A549 (cell line): ENCODE measurements around the gene FAT1. TPM values are rescaled to one million over a fixed set of nuclear protein-coding genes. Genes with fewer than 3 reads are reported as not detected.

Source experiments
- ATAC-seq, 2 experiments: fragments of 200-7000 bp in 1 of 2; fragments of >200 bp in 1 of 2; cut with Nextera tagmentation in 1 of 2; cut with Tn5 transposase in 1 of 2; 3 replicates each; pipeline versions ENCODE4 v1.8.0 to v1.9.1; 2018 to 2020; ENCODE audit warnings: mild to moderate bottlenecking in 1 of 2, moderate library complexity in 1 of 2
- CTCF ChIA-PET: fragments of 300-600 bp; sonication (Branson Sonifier 250); formaldehyde crosslinking; extraction: SDS; loops from one replicate; lab custom pipeline; 2021; ENCODE audit warnings: antibody characterized with exemption, inconsistent platforms; lab: Yijun Ruan, JAX
- POLR2A ChIA-PET: fragments of 350-600 bp; formaldehyde crosslinking; extraction: SDS; loops from one replicate; lab custom pipeline; 2021; ENCODE audit warnings: antibody characterized with exemption, inconsistent platforms; lab: Yijun Ruan, JAX
- DNase-seq, 2 experiments: peaks; one replicate each; pipeline versions ENCODE4 v3.0.0 to v3.0.0-alpha.2; 2011 to 2016; ENCODE audit warnings: low read depth in 1 of 2, low spot score in 1 of 2
- FAIRE-seq: peaks from 2 replicates; lab custom pipeline; 2011; peaks lifted over from hg19 to GRCh38; lab: Jason Lieb, UNC
- H3K27ac ChIP-seq, 2 experiments: fragments of >200 bp; sonication (Bioruptor Twin); formaldehyde crosslinking; 3 replicates each; pipeline ENCODE4 v1.5.1; 2016 to 2017
- H3K4me1 ChIP-seq: fragments of >200 bp; sonication (Bioruptor Twin); formaldehyde crosslinking; 3 replicates; pipeline ENCODE4 v1.6.1; 2016
- H3K4me2 ChIP-seq: fragments of >200 bp; sonication (Bioruptor Twin); formaldehyde crosslinking; 3 replicates; pipeline ENCODE4 v1.6.1; 2016
- H3K4me3 ChIP-seq: fragments of >200 bp; sonication (Bioruptor Twin); formaldehyde crosslinking; 3 replicates; pipeline ENCODE4 v1.5.1; 2016
- H3K9me3 ChIP-seq: fragments of >200 bp; sonication (Bioruptor Twin); formaldehyde crosslinking; 3 replicates; pipeline ENCODE4 v1.6.1; 2016
- BCL3 ChIP-seq: fragments of >200 bp; sonication (Bioruptor Twin); formaldehyde crosslinking; IDR thresholded peaks from 3 replicates; pipeline ENCODE4 v1.6.1; 2016
- BHLHE40 ChIP-seq: IDR thresholded peaks from 2 replicates; pipeline ENCODE4 v1.6.1; 2012; ENCODE audit warnings: low read depth, low read length, inconsistent platforms
- CBX2 ChIP-seq: fragments of 200-600 bp; sonication (generic); IDR thresholded peaks from 2 replicates; pipeline ENCODE4 v1.6.1; 2016; ENCODE audit warnings: low read depth, mild to moderate bottlenecking, borderline replicate concordance
- CHD4 ChIP-seq: fragments of 200-600 bp; sonication (generic); IDR thresholded peaks from 2 replicates; pipeline ENCODE4 v1.6.1; 2016; ENCODE audit warnings: antibody characterized with exemption, mild to moderate bottlenecking, borderline replicate concordance
- E2F6 ChIP-seq: IDR thresholded peaks from 2 replicates; pipeline ENCODE4 v1.6.1; 2012; ENCODE audit warnings: low read depth, borderline replicate concordance
- EHF ChIP-seq: fragments of 250-450 bp; sonication (Bioruptor Pico); IDR thresholded peaks from 2 replicates; pipeline ENCODE4 v1.5.0; 2020; ENCODE audit warnings: mild to moderate bottlenecking
- EP300 ChIP-seq, 2 experiments: fragments of >200 bp; sonication (Bioruptor Twin); formaldehyde crosslinking; IDR thresholded peaks; 2 replicates in 1 of 2; 3 replicates in 1 of 2; pipeline ENCODE4 v1.6.1; 2016 to 2017
- FOSB ChIP-seq: fragments of 250-450 bp; sonication (Bioruptor Pico); IDR thresholded peaks from 2 replicates; pipeline ENCODE4 v1.5.0; 2020; ENCODE audit warnings: mild to moderate bottlenecking, moderate library complexity
- HES2 ChIP-seq: fragments of >200 bp; sonication (Bioruptor Twin); formaldehyde crosslinking; IDR thresholded peaks from 2 replicates; pipeline ENCODE4 v1.6.1; 2016
- HOXA7 ChIP-seq: fragments of 250-450 bp; sonication (Bioruptor Pico); IDR thresholded peaks from 2 replicates; pipeline ENCODE4 v1.5.0; 2020; ENCODE audit warnings: mild to moderate bottlenecking, moderate library complexity
- HOXB13 ChIP-seq: fragments of 250-450 bp; sonication (Bioruptor Pico); IDR thresholded peaks from 2 replicates; pipeline ENCODE4 v1.5.0; 2020; ENCODE audit warnings: low read depth, mild to moderate bottlenecking, moderate library complexity
- JUNB ChIP-seq: fragments of >200 bp; sonication (Bioruptor Twin); formaldehyde crosslinking; IDR thresholded peaks from 2 replicates; pipeline ENCODE4 v1.6.1; 2016
- MAFK ChIP-seq: fragments of 450-650 bp; IDR thresholded peaks from 2 replicates; pipeline ENCODE4 v1.6.1; 2014; ENCODE audit not compliant: partially characterized antibody
- MAZ ChIP-seq: fragments of 150-350 bp; IDR thresholded peaks from 2 replicates; pipeline ENCODE4 v1.6.1; 2014; ENCODE audit warnings: antibody characterized with exemption, low read depth, low read length, borderline replicate concordance
- MYC ChIP-seq: IDR thresholded peaks from 2 replicates; pipeline ENCODE4 v1.6.1; 2012; ENCODE audit warnings: mild to moderate bottlenecking, inconsistent platforms, low read length, improper control_type of control experiment, borderline replicate concordance
- NPAS2 ChIP-seq: fragments of 250-450 bp; sonication (Bioruptor Pico); IDR thresholded peaks from 2 replicates; pipeline ENCODE4 v1.8.0; 2022; ENCODE audit warnings: mild to moderate bottlenecking, moderate library complexity, borderline replicate concordance
- NR3C1 ChIP-seq: fragments of >200 bp; sonication (Bioruptor Twin); formaldehyde crosslinking; IDR thresholded peaks from 3 replicates; pipeline ENCODE4 v1.6.1; 2017
- POLR2A ChIP-seq: IDR thresholded peaks from 2 replicates; pipeline ENCODE4 v1.6.1; 2012; ENCODE audit warnings: mild to moderate bottlenecking, low read length
- RARB ChIP-seq: fragments of 250-450 bp; sonication (Bioruptor Pico); IDR thresholded peaks from 2 replicates; pipeline ENCODE4 v1.8.0; 2021; ENCODE audit warnings: mild to moderate bottlenecking, moderate library complexity
- RCOR1 ChIP-seq: fragments of 150-350 bp; IDR thresholded peaks from 2 replicates; pipeline ENCODE4 v1.6.1; 2014; ENCODE audit warnings: antibody characterized with exemption, low read length, low read depth
- RFX5 ChIP-seq: fragments of 450-650 bp; IDR thresholded peaks from 2 replicates; pipeline ENCODE4 v1.7.1; 2014; ENCODE audit warnings: antibody characterized with exemption, mild to moderate bottlenecking, moderate library complexity
- RNF2 ChIP-seq: fragments of 200-600 bp; sonication (generic); IDR thresholded peaks from 2 replicates; pipeline ENCODE4 v1.6.1; 2016; ENCODE audit warnings: low read depth, mild to moderate bottlenecking, antibody characterized with exemption, moderate library complexity, borderline replicate concordance
- SMC3 ChIP-seq: fragments of >200 bp; sonication (Bioruptor Twin); formaldehyde crosslinking; IDR thresholded peaks from 3 replicates; pipeline ENCODE4 v1.6.1; 2018; ENCODE audit warnings: inconsistent platforms
- USF2 ChIP-seq: fragments of 450-650 bp; IDR thresholded peaks from 2 replicates; pipeline ENCODE4 v1.6.1; 2014; ENCODE audit warnings: antibody characterized with exemption
- ZC3H11A ChIP-seq: fragments of 450-650 bp; IDR thresholded peaks from 2 replicates; pipeline ENCODE4 v1.6.1; 2014; ENCODE audit warnings: antibody characterized with exemption, mild to moderate bottlenecking
- ZSCAN20 ChIP-seq: fragments of 250-450 bp; sonication (Bioruptor Pico); IDR thresholded peaks from 2 replicates; pipeline ENCODE4 v1.8.0; 2022; ENCODE audit warnings: mild to moderate bottlenecking, moderate library complexity
- WGBS: methylation state at CpG from one replicate; pipeline ENCODE4 v1.1.6; 2017; ENCODE audit errors: missing lambda C conversion rate; 5-methylcytosine and 5-hydroxymethylcytosine counted together
- polyA plus RNA-seq, 4 experiments: library from polyadenylated mRNA; depleted of rRNA in 3 of 4; stranded (reverse); fragments of >200 nt; fragmentation: RNase III in 1 of 4; extraction: RNeasy Plus Mini Kit Qiagen cat#74134 plus additional on column Dnase treatment in 1 of 4; gene quantifications; 2 replicates in 3 of 4; 3 replicates in 1 of 4; pipeline ENCODE4 v1.2.3, GENCODE V29; 2011 to 2017

The FAT1 gene
- polyA plus RNA-seq, 2 of the 4 experiments (the other 2 are of a cell fraction) = 62.2 to 177 TPM

- H3K4me3 ChIP-seq = no peak overlapping the region
- CTCF ChIA-PET = interaction anchor here (1.3 to 1.5 kb wide), 2 partner anchors 18 to 38 kb away, joined by 3 to 5 read pairs; no protein-coding TSS in a partner anchor
- 93% methylated on average over 16 of the region's 16 CpGs for WGBS
- POLR2A ChIA-PET = no interaction called here
- no peak overlapping the region for H3K27ac ChIP-seq
- TF ChIP-seq HOXA7 (CRISPR knock-in tag) (no peak), SMC3 (no peak), BHLHE40 (no peak), FOSB (CRISPR knock-in tag) (no peak), MAFK (no peak), POLR2A (no peak), JUNB (no peak), MYC (no peak), RFX5 (no peak), CHD4 (no peak), NPAS2 (CRISPR knock-in tag) (no peak), HES2 (no peak), MAZ (no peak), USF2 (no peak), RCOR1 (no peak), HOXB13 (CRISPR knock-in tag) (no peak)
- no peak overlapping the region for H3K4me2 ChIP-seq
- FAIRE-seq (no peak), DNase-seq (no peak), ATAC-seq (no peak)
- H3K4me1 ChIP-seq = peaks cover 34% of the 10 kb centered on the region
- no peaks in the 10 kb centered on the region for H3K9me3 ChIP-seq
Measured at GRCh38 chr4:186707996-186708395, 15.7 kb downstream of the FAT1 start.

- H3K27ac ChIP-seq = no peak overlapping the region
- no peak overlapping the region for H3K4me2 ChIP-seq
- POLR2A ChIA-PET = no interaction called here
- TF ChIP-seq ZC3H11A (no peak), EHF (CRISPR knock-in tag) (no peak), ZSCAN20 (CRISPR knock-in tag) (no peak), MAZ (no peak), HOXA7 (CRISPR knock-in tag) (no peak), RARB (no peak), NPAS2 (CRISPR knock-in tag) (no peak), NR3C1 (no peak), HOXB13 (CRISPR knock-in tag) (no peak), BCL3 (no peak), CBX2 (no peak), EP300 (IDR thresholded peaks at IDR 0.05) (no peak)
- no peak for FAIRE-seq
- no peak for DNase-seq
- WGBS = 81% methylated on average over 6 of the region's 6 CpGs
- CTCF ChIA-PET = interaction anchor here (1.3 to 1.5 kb wide), 2 partner anchors 18 to 38 kb away, joined by 3 to 5 read pairs; no protein-coding TSS in a partner anchor
- no peaks in the 10 kb centered on the region for H3K9me3 ChIP-seq
- no peak for ATAC-seq
- peaks cover 34% of the 10 kb centered on the region for H3K4me1 ChIP-seq
- no peak overlapping the region for H3K4me3 ChIP-seq
Measured at GRCh38 chr4:186707574-186707973, 16.1 kb downstream of the FAT1 start.

- 72% methylated on average over 4 of the region's 4 CpGs for WGBS
- H3K4me2 ChIP-seq = no peak overlapping the region
- H3K9me3 ChIP-seq = no peaks in the 10 kb centered on the region
- no peak overlapping the region for H3K27ac ChIP-seq
- ChIA-PET CTCF (no interaction called here), POLR2A (no interaction called here)
- no peak for FAIRE-seq
- no peak for ATAC-seq
- no peak for DNase-seq
- no peak overlapping the region for H3K4me3 ChIP-seq
- peaks cover 33% of the 10 kb centered on the region for H3K4me1 ChIP-seq
- no peak for TF ChIP-seq ZC3H11A
- no peak for TF ChIP-seq E2F6
- TF ChIP-seq RNF2 = no peak
- no peak for TF ChIP-seq FOSB (CRISPR knock-in tag)
- TF ChIP-seq MAZ = no peak
Measured at GRCh38 chr4:186704057-186704456, 19.6 kb downstream of the FAT1 start.
